Stomach (tissue), 9 donors: ENCODE measurements around the gene TECR. TPM values are rescaled to one million over a fixed set of nuclear protein-coding genes. Genes with fewer than 3 reads are reported as not detected.

Experiments
- DNase-seq, 2 donors: peaks; one replicate each; pipeline versions ENCODE4 v3.0.0 to v3.0.0-alpha.2; 2013 to 2019
- H3K27ac ChIP-seq, 5 donors: fragments of 200-600 bp in 4 of 5; sonication (generic) in 4 of 5; one replicate each; pipeline ENCODE4 v1.5.1; 2013 to 2019; ENCODE audit warnings: mild to moderate bottlenecking in 1 of 5, moderate library complexity in 1 of 5
- H3K27me3 ChIP-seq, 3 donors: fragments of 200-600 bp; sonication (generic); one replicate each; pipeline ENCODE4 v1.5.1; 2017 to 2019; ENCODE audit warnings: mixed run types in 1 of 3
- H3K36me3 ChIP-seq, 4 donors: fragments of 200-600 bp; sonication (generic); 1 replicate in 3 of 4; 2 replicates in 1 of 4; pipeline ENCODE4 v1.5.1; 2016 to 2019
- H3K4me1 ChIP-seq, 4 donors: fragments of 200-600 bp; sonication (generic); one replicate each; pipeline ENCODE4 v1.5.1; 2016 to 2019
- H3K4me3 ChIP-seq, 4 donors: fragments of 200-600 bp; sonication (generic) in 3 of 4; one replicate each; pipeline ENCODE4 v1.5.1; 2016 to 2019; ENCODE audit warnings: mild to moderate bottlenecking in 1 of 4
- H3K9me3 ChIP-seq, 4 donors: fragments of 200-600 bp; sonication (generic); one replicate each; pipeline ENCODE4 v1.5.1; 2016 to 2019
- EP300 ChIP-seq: sonication (generic); formaldehyde crosslinking; IDR thresholded peaks from one replicate; pipeline ENCODE4 v1.6.1; 2017; ENCODE audit warnings: antibody characterized with exemption
- POLR2A ChIP-seq, 4 donors: fragments of 450-650 bp; IDR thresholded peaks; one replicate each; pipeline ENCODE4 v1.6.1; 2016; ENCODE audit warnings: antibody characterized with exemption in 4 of 4, control low read depth in 2 of 4, mild to moderate bottlenecking in 1 of 4, moderate library complexity in 1 of 4
- POLR2AphosphoS5 ChIP-seq, 3 donors: sonication (generic); formaldehyde crosslinking; IDR thresholded peaks; one replicate each; pipeline ENCODE4 v1.6.1; 2016; ENCODE audit warnings: antibody characterized with exemption in 3 of 3
- WGBS, 5 donors: extraction: QIAGEN DNeasy Blood & Tissue Kit in 3 of 5; methylation state at CpG; one replicate each; pipeline versions ENCODE4 v1.1.5 to v1.1.7; 2013 to 2018; 5-methylcytosine and 5-hydroxymethylcytosine counted together
- intact Hi-C: fragments of 100-400 bp; cut with DNase I; formaldehyde crosslinking; loops from one replicate; pipeline ENCODE4 v1.15.1; 2023; ENCODE audit warnings: low total_unique reads
- polyA plus RNA-seq, 3 donors: library from polyadenylated mRNA; stranded (reverse); fragments of 200-250 nt; gene quantifications; one replicate each; pipeline ENCODE4 v1.2.3, GENCODE V29; 2013
- total RNA-seq, 5 donors: library from RNA; depleted of rRNA; stranded (reverse); fragments of >200 nt; gene quantifications; one replicate each; pipeline versions ENCODE4 v1.1.0 to v1.2.3, GENCODE V29; 2014 to 2016
- TF ChIP-seq, protein P1 (sequence below), 7 experiments: fragments of 450-650 bp in 4 of 7; fragments of 200-600 bp in 3 of 7; sonication (generic) in 3 of 7; IDR thresholded peaks; one replicate each; pipeline ENCODE4 v1.5.1; 2016 to 2019; ENCODE audit warnings: antibody characterized with exemption in 7 of 7, control low read depth in 2 of 7, mild to moderate bottlenecking in 1 of 7
- donor health status: healthy with polysubstance abuse.
- donor health status: Bipolar disorder and iron deficiency.
- donor health status: healthy.

Gene TECR
- total and polyA plus RNA-seq, 8 donors: 10.5 to 266 (median 72.9) TPM

- Histone ChIP-seq H3K27me3 (no peaks in the 10 kb centered on the region), H3K36me3 (peaks cover 22 to 40% (median 34%) of the 10 kb centered on the region in 4 donors), H3K4me3 (peak overlapping the region; percentile 85 to 89 (median 89)), H3K4me1 (peaks cover 50 to 80% (median 52%) of the 10 kb centered on the region in 4 donors), H3K27ac (peak overlapping the region; percentile 99 to 100 (median 100)), H3K9me3 (no peaks in the 10 kb centered on the region)
- TF ChIP-seq POLR2A (IDR thresholded peaks at IDR 0.05): no peak
- TF ChIP-seq, protein P1, sequence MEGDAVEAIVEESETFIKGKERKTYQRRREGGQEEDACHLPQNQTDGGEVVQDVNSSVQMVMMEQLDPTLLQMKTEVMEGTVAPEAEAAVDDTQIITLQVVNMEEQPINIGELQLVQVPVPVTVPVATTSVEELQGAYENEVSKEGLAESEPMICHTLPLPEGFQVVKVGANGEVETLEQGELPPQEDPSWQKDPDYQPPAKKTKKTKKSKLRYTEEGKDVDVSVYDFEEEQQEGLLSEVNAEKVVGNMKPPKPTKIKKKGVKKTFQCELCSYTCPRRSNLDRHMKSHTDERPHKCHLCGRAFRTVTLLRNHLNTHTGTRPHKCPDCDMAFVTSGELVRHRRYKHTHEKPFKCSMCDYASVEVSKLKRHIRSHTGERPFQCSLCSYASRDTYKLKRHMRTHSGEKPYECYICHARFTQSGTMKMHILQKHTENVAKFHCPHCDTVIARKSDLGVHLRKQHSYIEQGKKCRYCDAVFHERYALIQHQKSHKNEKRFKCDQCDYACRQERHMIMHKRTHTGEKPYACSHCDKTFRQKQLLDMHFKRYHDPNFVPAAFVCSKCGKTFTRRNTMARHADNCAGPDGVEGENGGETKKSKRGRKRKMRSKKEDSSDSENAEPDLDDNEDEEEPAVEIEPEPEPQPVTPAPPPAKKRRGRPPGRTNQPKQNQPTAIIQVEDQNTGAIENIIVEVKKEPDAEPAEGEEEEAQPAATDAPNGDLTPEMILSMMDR (IDR thresholded peaks at IDR 0.05): no peak
- no peak for TF ChIP-seq POLR2AphosphoS5 (IDR thresholded peaks at IDR 0.05)
- TF ChIP-seq EP300: no peak
- DNase-seq: peak in 1 of 2 donors; percentile 50
- 8 to 13% (median 11%) methylated on average over 19 to 22 of the region's 22 CpGs for WGBS, 5 donors
- intact Hi-C loops: no loop called here
Observed at GRCh38 chr19:14516746-14517438, 12.5 kb upstream of the TECR start.

DNA sequence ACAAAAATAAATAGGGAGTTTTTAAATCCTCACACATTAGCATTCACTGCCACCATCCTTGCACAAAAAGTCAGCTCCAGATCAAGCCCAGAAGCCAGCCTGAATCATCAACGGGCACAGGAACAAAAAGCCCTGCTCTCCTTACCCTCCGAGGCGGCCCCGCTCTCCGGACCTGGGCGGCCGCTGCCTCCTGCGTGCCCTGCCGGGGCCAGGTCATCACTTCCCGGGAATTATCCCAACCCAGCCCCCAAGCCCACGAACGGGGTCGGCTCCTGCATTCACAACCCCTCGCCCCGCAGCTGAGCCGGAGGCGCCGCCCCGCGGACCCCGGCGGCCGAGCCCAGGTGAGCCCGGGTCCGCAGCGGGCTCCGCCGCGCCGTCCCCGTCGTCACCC lies 12.0 kb upstream of the TECR start:
- peaks cover 51 to 80% (median 52%) of the 10 kb centered on the region in 4 donors for H3K4me1 ChIP-seq
- peak overlapping the region; percentile 85 to 89 (median 89) for H3K4me3 ChIP-seq
- WGBS, 5 donors: 0 to 2% (median 0%) methylated on average over 9 to 32 of the region's 32 CpGs
- intact Hi-C loops: no loop called here
- peak overlapping the region; percentile 99 to 100 (median 100) for H3K27ac ChIP-seq
- no peak for DNase-seq
- no peaks in the 10 kb centered on the region for H3K9me3 ChIP-seq
- H3K27me3 ChIP-seq: no peaks in the 10 kb centered on the region
- no peak for TF ChIP-seq POLR2AphosphoS5 (IDR thresholded peaks at IDR 0.05)
- TF ChIP-seq, protein P1 (IDR thresholded peaks at IDR 0.05): no peak
- no peak for TF ChIP-seq EP300
- TF ChIP-seq POLR2A (IDR thresholded peaks at IDR 0.05): no peak
- H3K36me3 ChIP-seq: peaks cover 22 to 40% (median 34%) of the 10 kb centered on the region in 4 donors

DNA sequence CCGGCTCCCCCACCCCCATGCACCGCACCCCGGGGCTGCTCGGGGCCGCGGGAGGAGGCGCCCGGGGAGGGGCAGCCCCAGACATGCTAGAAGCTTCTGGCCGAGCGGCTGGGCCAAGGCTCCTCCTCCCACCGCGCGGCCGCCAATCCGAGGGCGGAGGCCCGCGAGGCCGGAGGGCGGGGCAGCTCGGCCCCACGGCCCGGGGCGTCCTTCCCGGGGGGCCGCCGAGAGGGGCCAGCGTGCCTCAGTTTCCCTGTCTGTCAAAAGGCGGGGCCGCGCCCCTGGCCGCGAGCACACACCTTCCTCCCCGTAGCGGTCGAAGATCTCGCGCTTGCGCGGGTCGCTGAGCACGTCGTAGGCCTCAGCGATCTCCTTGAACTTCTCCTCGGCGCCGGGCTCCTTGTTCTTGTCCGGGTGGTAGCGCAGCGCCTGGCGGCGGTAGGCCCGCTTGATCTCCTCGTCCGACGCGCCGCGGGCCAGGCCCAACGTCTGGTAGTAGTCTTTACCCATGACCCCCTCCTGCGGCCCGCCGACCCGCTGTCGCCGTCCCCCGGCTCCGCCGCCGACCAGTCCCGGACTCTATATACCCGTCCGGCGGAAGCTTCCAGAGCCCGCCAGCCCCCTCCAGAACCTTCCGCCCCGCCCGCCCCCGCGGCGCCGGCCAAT lies 11.4 kb upstream of the TECR start, which contains the start of gene DNAJB1:
TSS of gene DNAJB1 (minus strand) at position 558 of the 666 bp plus-strand sequence. CDS start at position 510, 48 bp downstream.
- DNase-seq: peak; percentile 83 to 95
- Histone ChIP-seq H3K27ac (peak within 1 kb of the TSS; percentile 99 to 100 (median 100)), H3K27me3 (no peaks in the 10 kb centered on the region), H3K4me3 (peak within 1 kb of the TSS; percentile 85 to 89 (median 89)), H3K4me1 (peaks cover 51 to 80% (median 55%) of the 10 kb centered on the region in 4 donors), H3K9me3 (no peaks in the 10 kb centered on the region), H3K36me3 (peaks cover 22 to 39% (median 34%) of the 10 kb centered on the region in 4 donors)
- peak in 2 of 4 donors; percentile 88 to 92 for TF ChIP-seq POLR2A (IDR thresholded peaks at IDR 0.05)
- peak; percentile 96 to 98 (median 98) for TF ChIP-seq POLR2AphosphoS5 (IDR thresholded peaks at IDR 0.05)
- TF ChIP-seq, protein P1 (IDR thresholded peaks at IDR 0.05): no peak
- intact Hi-C loops: no loop called here
- WGBS, 5 donors: 0 to 1% (median 0%) methylated on average over 20 to 82 of the region's 82 CpGs

DNA sequence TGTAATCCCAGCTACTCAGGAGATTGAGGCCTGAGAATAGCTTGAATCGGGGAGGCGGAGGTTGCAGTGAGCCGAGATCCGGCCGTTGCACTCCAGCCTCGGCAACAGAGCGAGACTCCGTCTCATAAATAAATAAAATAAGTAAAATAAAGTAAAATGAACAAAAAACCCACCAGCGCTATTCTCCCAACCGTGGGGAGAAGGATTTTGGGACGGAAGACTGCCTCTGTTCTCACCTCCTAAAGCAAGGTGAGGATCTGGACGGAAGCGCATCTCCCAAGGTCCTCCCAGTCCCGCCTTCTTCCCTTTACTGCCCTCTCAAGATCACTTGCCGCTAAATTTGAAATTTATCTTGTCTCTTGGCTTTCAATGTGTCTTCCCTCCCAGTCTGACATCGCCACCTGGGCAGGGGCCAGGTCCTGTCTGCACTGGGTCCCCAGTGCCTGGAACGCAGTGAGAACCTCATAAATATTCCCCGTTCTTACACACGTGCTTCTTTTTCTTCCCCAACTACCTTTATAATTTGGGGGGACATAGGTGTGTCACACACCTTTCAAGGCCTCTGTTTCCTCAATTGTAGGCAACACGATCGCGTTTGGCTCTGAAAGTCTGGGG lies 10.0 kb upstream of the TECR start:
- H3K4me3 ChIP-seq: peak overlapping the region in 1 of 4 donors; percentile 89
- no peaks in the 10 kb centered on the region for H3K9me3 ChIP-seq
- H3K4me1 ChIP-seq: peaks cover 42 to 69% (median 47%) of the 10 kb centered on the region in 4 donors
- no peaks in the 10 kb centered on the region for H3K27me3 ChIP-seq
- 91 to 94% (median 93%) methylated on average over 22 of the region's 22 CpGs for WGBS, 5 donors
- peak overlapping the region; percentile 97 to 100 (median 99) for H3K27ac ChIP-seq
- peaks cover 19 to 25% (median 22%) of the 10 kb centered on the region in 4 donors for H3K36me3 ChIP-seq
- TF ChIP-seq, protein P1 (IDR thresholded peaks at IDR 0.05): no peak
- TF ChIP-seq EP300 (no peak), POLR2AphosphoS5 (IDR thresholded peaks at IDR 0.05) (no peak), POLR2A (IDR thresholded peaks at IDR 0.05) (no peak)
- intact Hi-C loops: no loop called here
- DNase-seq: no peak
